OCI-LY7 (cell line): ENCODE measurements around the gene CD1E. TPM values are rescaled to one million over a fixed set of nuclear protein-coding genes. Genes with fewer than 3 reads are reported as not detected.

ENCODE experiments used
- BruUV-seq: library from RNA; stranded (reverse); fragments of 400-500 nt; replicated peaks from 2 replicates; lab custom pipeline; 2021; lab: Mats Ljungman, UMichigan
- CTCF ChIA-PET: fragments of 300-600 bp; sonication (Branson Sonifier 250); formaldehyde crosslinking; loops from one replicate; lab custom pipeline; 2022; ENCODE audit warnings: antibody characterized with exemption; ENCODE audit not compliant: unreplicated experiment; lab: Charles Lee
- POLR2A ChIA-PET: fragments of 300-600 bp; sonication (Branson Sonifier 250); formaldehyde crosslinking; loops from one replicate; lab custom pipeline; 2022; ENCODE audit warnings: antibody characterized with exemption; lab: Charles Lee
- DNase-seq: peaks from one replicate; pipeline ENCODE4 v3.0.0-alpha.2; 2015; ENCODE audit warnings: low spot score
- H2AFZ ChIP-seq: fragments of 200-600 bp; sonication (generic), shearing (Covaris generic); 2 replicates; pipeline ENCODE4 v1.6.1; 2014; ENCODE audit warnings: mild to moderate bottlenecking, antibody characterized with exemption, low read length, moderate library complexity
- H3K27ac ChIP-seq: fragments of 200-600 bp; sonication (generic); 2 replicates; pipeline ENCODE4 v1.5.1; 2014; ENCODE audit warnings: mixed run types, low read depth, mild to moderate bottlenecking, moderate library complexity, low read length, inconsistent platforms; ENCODE audit not compliant: poor library complexity, severe bottlenecking
- H3K36me3 ChIP-seq: fragments of 200-600 bp; sonication (generic); 2 replicates; pipeline ENCODE4 v1.6.1; 2014; ENCODE audit warnings: mild to moderate bottlenecking, antibody characterized with exemption, low read length, moderate library complexity, mixed read lengths; ENCODE audit not compliant: insufficient read depth
- H3K4me1 ChIP-seq: fragments of 200-600 bp; sonication (generic); 2 replicates; pipeline ENCODE4 v1.5.1; 2014; ENCODE audit warnings: mild to moderate bottlenecking, low read length; ENCODE audit not compliant: insufficient read depth, poor library complexity, severe bottlenecking
- H3K4me2 ChIP-seq: fragments of 200-600 bp; sonication (generic); 2 replicates; pipeline ENCODE4 v1.6.1; 2014; ENCODE audit warnings: mild to moderate bottlenecking, low read length
- H3K4me3 ChIP-seq: fragments of 200-600 bp; sonication (generic); 2 replicates; pipeline ENCODE4 v1.5.1; 2014; ENCODE audit warnings: mild to moderate bottlenecking, low read depth, low read length; ENCODE audit not compliant: poor library complexity, severe bottlenecking
- H3K79me2 ChIP-seq: fragments of 200-600 bp; sonication (generic); 2 replicates; pipeline ENCODE4 v1.6.1; 2016; ENCODE audit warnings: low read depth, mild to moderate bottlenecking, low read length, moderate library complexity, mixed read lengths; ENCODE audit not compliant: insufficient read depth
- H3K9me2 ChIP-seq: fragments of 200-600 bp; sonication (generic); 2 replicates; pipeline ENCODE4 v1.6.1; 2016; ENCODE audit warnings: mild to moderate bottlenecking, low read length, mixed read lengths; ENCODE audit not compliant: insufficient read depth
- H3K9me3 ChIP-seq: fragments of 200-600 bp; sonication (generic); 2 replicates; pipeline ENCODE4 v1.6.1; 2014; ENCODE audit warnings: mild to moderate bottlenecking, mixed run types, low read length, mixed read lengths
- H4K20me1 ChIP-seq: fragments of 200-600 bp; sonication (generic); 2 replicates; pipeline ENCODE4 v1.6.1; 2014; ENCODE audit warnings: mild to moderate bottlenecking, antibody characterized with exemption, low read length, moderate library complexity, mixed read lengths; ENCODE audit not compliant: insufficient read depth
- EZH2phosphoT487 ChIP-seq: fragments of 200-600 bp; sonication (generic); IDR thresholded peaks from 2 replicates; pipeline ENCODE4 v1.6.1; 2018; ENCODE audit warnings: low read depth, borderline replicate concordance, mild to moderate bottlenecking, mixed run types, antibody characterized with exemption, low read length, moderate library complexity, mixed read lengths
- intact Hi-C: fragments of 100-400 bp; cut with micrococcal nuclease; formaldehyde crosslinking; loops from one replicate; pipeline ENCODE4 v1.10.0; 2022; ENCODE audit not compliant: unreplicated experiment
- total RNA-seq, 2 experiments: library from RNA; depleted of rRNA in 1 of 2; stranded (reverse); fragments of >200 nt in 1 of 2; shearing (Covaris generic) in 1 of 2; gene quantifications; 2 replicates each; pipeline ENCODE4 v1.2.3, GENCODE V29; 2014 to 2022
- TF ChIP-seq, protein P1 (sequence below): fragments of 200-600 bp; sonication (generic); conservative IDR thresholded peaks from 2 replicates; pipeline ENCODE4 v1.5.1; 2014; ENCODE audit warnings: mild to moderate bottlenecking, antibody characterized with exemption, low read length, moderate library complexity, mixed read lengths

CD1E gene
- total RNA-seq, 2 experiments from 2014 or later = not detected

DNA sequence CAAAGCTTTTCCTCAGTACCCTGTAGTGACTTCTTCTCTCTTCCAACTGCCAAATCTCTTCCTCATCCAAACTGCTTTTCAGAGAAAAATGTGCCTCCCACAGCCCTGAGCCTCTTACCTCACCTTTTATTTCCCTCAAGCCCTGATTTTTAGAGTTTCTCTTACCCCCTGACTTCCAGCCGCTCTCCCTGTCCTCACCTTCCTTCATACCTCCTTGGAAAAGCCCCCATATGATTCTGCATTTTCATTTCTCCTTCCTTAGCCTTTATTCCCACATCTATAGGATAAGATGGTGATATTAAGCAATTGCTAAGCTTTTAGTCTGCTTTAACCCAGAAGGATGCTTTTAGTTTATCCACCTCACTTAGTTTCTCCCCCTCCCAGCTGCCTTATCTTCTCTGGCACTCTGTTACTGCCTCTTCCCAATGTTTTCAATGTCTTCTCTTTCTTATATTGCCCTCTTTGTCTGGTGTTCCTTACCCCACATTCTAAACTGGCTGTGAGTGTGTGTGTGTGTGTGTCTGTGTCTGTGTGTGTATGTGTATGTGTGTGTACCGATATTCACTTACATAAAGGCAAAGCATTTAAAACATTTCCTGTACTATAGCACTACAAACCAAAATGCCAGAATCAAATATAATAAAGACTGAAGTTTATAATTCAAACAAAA is 22.1 kb upstream of the CD1E start, which contains the start of gene CD1B:
TSS of gene CD1B (minus strand) at position 51 of the 670 bp plus-strand sequence. CDS start 108 bp downstream, outside the sequence.
- intact Hi-C loops = no loop called here
- ChIA-PET CTCF (no interaction called here), POLR2A (no interaction called here)
- Histone ChIP-seq H3K4me1 (peaks cover 25% of the 10 kb centered on the region), H4K20me1 (no peaks in the 10 kb centered on the region), H3K4me3 (no peak within 1 kb of the TSS), H3K9me3 (no peaks in the 10 kb centered on the region), H3K27ac (no peak within 1 kb of the TSS), H3K36me3 (no peaks in the 10 kb centered on the region), H3K79me2 (no peaks in the 10 kb centered on the region), H3K4me2 (no peak within 1 kb of the TSS), H3K9me2 (no peaks in the 10 kb centered on the region), H2AFZ (no peak within 1 kb of the TSS)
- no TSS peak for BruUV-seq
- TF ChIP-seq EZH2phosphoT487 = no peak
- TF ChIP-seq, protein P1, sequence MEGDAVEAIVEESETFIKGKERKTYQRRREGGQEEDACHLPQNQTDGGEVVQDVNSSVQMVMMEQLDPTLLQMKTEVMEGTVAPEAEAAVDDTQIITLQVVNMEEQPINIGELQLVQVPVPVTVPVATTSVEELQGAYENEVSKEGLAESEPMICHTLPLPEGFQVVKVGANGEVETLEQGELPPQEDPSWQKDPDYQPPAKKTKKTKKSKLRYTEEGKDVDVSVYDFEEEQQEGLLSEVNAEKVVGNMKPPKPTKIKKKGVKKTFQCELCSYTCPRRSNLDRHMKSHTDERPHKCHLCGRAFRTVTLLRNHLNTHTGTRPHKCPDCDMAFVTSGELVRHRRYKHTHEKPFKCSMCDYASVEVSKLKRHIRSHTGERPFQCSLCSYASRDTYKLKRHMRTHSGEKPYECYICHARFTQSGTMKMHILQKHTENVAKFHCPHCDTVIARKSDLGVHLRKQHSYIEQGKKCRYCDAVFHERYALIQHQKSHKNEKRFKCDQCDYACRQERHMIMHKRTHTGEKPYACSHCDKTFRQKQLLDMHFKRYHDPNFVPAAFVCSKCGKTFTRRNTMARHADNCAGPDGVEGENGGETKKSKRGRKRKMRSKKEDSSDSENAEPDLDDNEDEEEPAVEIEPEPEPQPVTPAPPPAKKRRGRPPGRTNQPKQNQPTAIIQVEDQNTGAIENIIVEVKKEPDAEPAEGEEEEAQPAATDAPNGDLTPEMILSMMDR = no peak
- no peak for DNase-seq

- Histone ChIP-seq H2AFZ (peak overlapping the region; percentile 16; the same call in 1 of the 2 replicates), H3K4me2 (peak overlapping the region; percentile 21; the same call in 1 of the 2 replicates), H3K36me3 (no peaks in the 10 kb centered on the region), H3K4me1 (peaks cover 25% of the 10 kb centered on the region), H3K9me2 (no peaks in the 10 kb centered on the region), H3K79me2 (no peaks in the 10 kb centered on the region), H3K9me3 (no peaks in the 10 kb centered on the region), H3K4me3 (no peak overlapping the region), H4K20me1 (no peaks in the 10 kb centered on the region), H3K27ac (no peak overlapping the region)
- intact Hi-C loops = no loop called here
- CTCF ChIA-PET = no interaction called here
- POLR2A ChIA-PET = interaction anchor here (0.6 kb wide), 1 partner anchor 63 kb away, joined by 3 read pairs; no protein-coding TSS in a partner anchor
- no TSS peak for BruUV-seq
- no peak for DNase-seq
- TF ChIP-seq EZH2phosphoT487 = no peak
- TF ChIP-seq, protein P1 = no peak
These were observed 20.1 kb upstream of the CD1E start for GRCh38 chr1:158333405-158334155.
